ENCODE measurements around the gene HOXB1. TPM values are rescaled to one million over a fixed set of nuclear protein-coding genes. Genes with fewer than 3 reads are reported as not detected.

The HOXB1 gene
- total RNA-seq, 1 experiment from 2014 or later = not detected

- POLR2A ChIA-PET = no interaction called here
- intact Hi-C loops (cut with micrococcal nuclease) = no loop called here
- no peak overlapping the region for H3K4me3 Mint-ChIP-seq (ENCODE audit: unreplicated experiment)
- no peaks in the 10 kb centered on the region for H3K4me1 Mint-ChIP-seq (ENCODE audit: insufficient read depth, unreplicated experiment)
- CTCF ChIA-PET = no interaction called here
- H3K36me3 Mint-ChIP-seq (ENCODE audit: insufficient read depth, unreplicated experiment) = no peaks in the 10 kb centered on the region
- H3K27ac Mint-ChIP-seq (ENCODE audit: low read depth, unreplicated experiment) = no peak overlapping the region
- no peak for TF ChIP-seq CTCF (IDR thresholded peaks at IDR 0.05; ENCODE audit: unreplicated experiment)
- peaks cover 9% of the 10 kb centered on the region for H3K27me3 Mint-ChIP-seq (ENCODE audit: insufficient read depth, unreplicated experiment)
- no TSS peak for BruUV-seq (replicated peaks)
- DNase-seq (ENCODE audit: unreplicated experiment) = no peak
- no peaks in the 10 kb centered on the region for H3K9me3 Mint-ChIP-seq (ENCODE audit: unreplicated experiment)
These were observed 32.6 kb upstream of the HOXB1 start for GRCh38 chr17:48563385-48563838.

GRCh38 chr17:48562934-48563333 is 32.1 kb upstream of the HOXB1 start:
- Mint-ChIP-seq H3K27me3 (ENCODE audit: insufficient read depth, unreplicated experiment) (peaks cover 13% of the 10 kb centered on the region), H3K9me3 (ENCODE audit: unreplicated experiment) (no peaks in the 10 kb centered on the region), H3K36me3 (ENCODE audit: insufficient read depth, unreplicated experiment) (no peaks in the 10 kb centered on the region), H3K27ac (ENCODE audit: low read depth, unreplicated experiment) (no peak overlapping the region), H3K4me1 (ENCODE audit: insufficient read depth, unreplicated experiment) (no peaks in the 10 kb centered on the region), H3K4me3 (ENCODE audit: unreplicated experiment) (no peak overlapping the region)
- no peak for TF ChIP-seq CTCF (IDR thresholded peaks at IDR 0.05; ENCODE audit: unreplicated experiment)
- BruUV-seq (replicated peaks) = no TSS peak
- CTCF ChIA-PET = no interaction called here
- no peak for DNase-seq (ENCODE audit: unreplicated experiment)
- POLR2A ChIA-PET = no interaction called here
- intact Hi-C loops (cut with micrococcal nuclease) = no loop called here

- BruUV-seq (replicated peaks) = no TSS peak
- no peak for DNase-seq (ENCODE audit: unreplicated experiment)
- Mint-ChIP-seq H3K27me3 (ENCODE audit: insufficient read depth, unreplicated experiment) (peaks cover 13% of the 10 kb centered on the region), H3K4me3 (ENCODE audit: unreplicated experiment) (no peak overlapping the region), H3K9me3 (ENCODE audit: unreplicated experiment) (no peaks in the 10 kb centered on the region), H3K4me1 (ENCODE audit: insufficient read depth, unreplicated experiment) (no peaks in the 10 kb centered on the region), H3K27ac (ENCODE audit: low read depth, unreplicated experiment) (no peak overlapping the region), H3K36me3 (ENCODE audit: insufficient read depth, unreplicated experiment) (no peaks in the 10 kb centered on the region)
- intact Hi-C loops (cut with micrococcal nuclease) = no loop called here
- ChIA-PET CTCF (no interaction called here), POLR2A (interaction anchor here (1.1 kb wide), 1 partner anchor 83 kb away, joined by 5 read pairs; no protein-coding TSS in a partner anchor)
- TF ChIP-seq CTCF (IDR thresholded peaks at IDR 0.05; ENCODE audit: unreplicated experiment) = no peak
These were observed 31.3 kb upstream of the HOXB1 start for GRCh38 chr17:48561884-48562810.

GRCh38 chr17:48559840-48560817 is 29.3 kb upstream of the HOXB1 start:
- no peak overlapping the region for H3K4me3 Mint-ChIP-seq (ENCODE audit: unreplicated experiment)

More at GRCh38 chr17:48559840-48560817, 29.3 kb upstream of the HOXB1 start:
- Mint-ChIP-seq H3K9me3 (ENCODE audit: unreplicated experiment) (no peaks in the 10 kb centered on the region), H3K27ac (ENCODE audit: low read depth, unreplicated experiment) (no peak overlapping the region), H3K36me3 (ENCODE audit: insufficient read depth, unreplicated experiment) (no peaks in the 10 kb centered on the region), H3K27me3 (ENCODE audit: insufficient read depth, unreplicated experiment) (peaks cover 13% of the 10 kb centered on the region), H3K4me1 (ENCODE audit: insufficient read depth, unreplicated experiment) (peaks cover 9% of the 10 kb centered on the region)
- BruUV-seq (replicated peaks) = no TSS peak
- no peak for DNase-seq (ENCODE audit: unreplicated experiment)
- ChIA-PET CTCF (interaction anchor here (0.6 to 1.1 kb wide), 2 partner anchors 14 to 149 kb away, joined by 3 read pairs; no protein-coding TSS in a partner anchor), POLR2A (interaction anchor here (0.7 to 1.4 kb wide), 2 partner anchors 38 to 39 kb away, joined by 3 to 4 read pairs; no protein-coding TSS in a partner anchor)
- TF ChIP-seq CTCF (IDR thresholded peaks at IDR 0.05; ENCODE audit: unreplicated experiment) = no peak
- intact Hi-C loops (cut with micrococcal nuclease) = no loop called here

All from MCF 10A (cell line).